Small intestine (tissue), 7 donors: ENCODE data around the gene KAT7. TPM values are rescaled to one million over a fixed set of nuclear protein-coding genes. Genes with fewer than 3 reads are reported as not detected.

Experiments used
- DNase-seq, 2 donors: peaks; one replicate each; pipeline versions ENCODE4 v3.0.0 to v3.0.0-alpha.2; 2013
- FAIRE-seq: peaks from 2 replicates; lab custom pipeline; 2012; peaks lifted over from hg19 to GRCh38; lab: Jason Lieb, UNC
- H3K27ac ChIP-seq, 3 donors: one replicate each; pipeline ENCODE4 v1.5.1; 2013; ENCODE audit warnings: low read length in 2 of 3, mild to moderate bottlenecking in 2 of 3, control low read depth in 1 of 3, inconsistent platforms in 1 of 3, low read depth in 1 of 3, moderate library complexity in 1 of 3
- H3K27me3 ChIP-seq, 3 donors: one replicate each; pipeline ENCODE4 v1.6.1; 2013; ENCODE audit warnings: low read length in 3 of 3, inconsistent platforms in 1 of 3; ENCODE audit not compliant: control insufficient read depth in 3 of 3, insufficient read depth in 3 of 3
- H3K36me3 ChIP-seq, 3 donors: one replicate each; pipeline ENCODE4 v1.6.1; 2013; ENCODE audit warnings: low read length in 3 of 3, inconsistent platforms in 1 of 3, low read depth in 1 of 3, mild to moderate bottlenecking in 1 of 3, moderate library complexity in 1 of 3; ENCODE audit not compliant: control insufficient read depth in 3 of 3, insufficient read depth in 2 of 3
- H3K4me1 ChIP-seq, 3 donors: one replicate each; pipeline ENCODE4 v1.6.1; 2013; ENCODE audit warnings: low read length in 2 of 3, inconsistent platforms in 1 of 3, low read depth in 1 of 3, mild to moderate bottlenecking in 1 of 3, moderate library complexity in 1 of 3; ENCODE audit not compliant: control insufficient read depth in 3 of 3, insufficient read depth in 2 of 3
- H3K4me3 ChIP-seq, 3 donors: one replicate each; pipeline ENCODE4 v1.5.1; 2013; ENCODE audit warnings: low read length in 3 of 3, control low read depth in 1 of 3, inconsistent platforms in 1 of 3, low read depth in 1 of 3, mild to moderate bottlenecking in 1 of 3, moderate library complexity in 1 of 3
- H3K9me3 ChIP-seq, 2 donors: one replicate each; pipeline ENCODE4 v1.6.1; 2013; ENCODE audit warnings: low read depth in 1 of 2, low read length in 1 of 2; ENCODE audit not compliant: control insufficient read depth in 2 of 2, insufficient read depth in 1 of 2
- WGBS, 3 donors: extraction: QIAGEN DNeasy Blood & Tissue Kit; methylation state at CpG; one replicate each; pipeline ENCODE4 v1.1.7; 2013; 5-methylcytosine and 5-hydroxymethylcytosine counted together
- polyA plus RNA-seq, 4 donors: library from polyadenylated mRNA; stranded (reverse) in 3 of 4; unstranded in 1 of 4; fragments of 200-250 nt in 3 of 4; fragments of 120-200 nt in 1 of 4; gene quantifications; one replicate each; pipeline versions ENCODE4 v1.2.1 to v1.2.3, GENCODE V29; 2013
- donor health status: healthy with polysubstance abuse.
- donor health status: control.
- donor health status: control.
- donor health status: Bipolar disorder and iron deficiency.
- donor health status: healthy.

The KAT7 gene
- polyA plus RNA-seq, 4 donors, result 5.7 to 31.4 (median 9.2) TPM

DNA sequence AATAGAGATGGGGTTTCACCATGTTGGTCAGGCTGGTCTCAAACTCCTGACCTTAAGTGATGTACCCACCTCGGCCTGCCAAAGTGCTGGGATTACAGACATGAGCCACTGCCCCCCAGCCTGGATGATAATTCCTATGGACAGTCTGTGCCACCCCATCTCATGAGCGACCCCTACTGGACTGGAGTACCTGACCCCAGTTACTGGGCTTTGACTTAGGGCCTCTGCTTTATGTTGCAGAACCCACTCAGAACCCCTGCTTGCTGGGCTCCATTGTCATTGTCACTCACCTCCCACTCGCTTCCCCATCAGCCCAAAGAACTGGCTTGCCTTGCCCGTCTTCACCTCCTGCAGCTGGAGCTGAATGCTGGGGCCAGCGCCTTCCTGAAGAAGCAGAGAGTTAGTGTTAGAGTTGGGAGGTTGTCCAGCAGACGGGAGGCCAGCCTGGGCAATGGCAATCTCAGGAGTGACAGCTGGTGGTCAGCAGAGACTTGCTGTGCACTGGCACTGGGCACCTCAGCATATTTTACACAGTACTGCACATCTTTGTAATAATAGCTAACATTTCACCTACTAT is 55.4 kb downstream of the KAT7 start:
- Histone ChIP-seq H3K36me3 (peaks cover 0 to 26% (median 0%) of the 10 kb centered on the region in 3 donors), H3K27me3 (no peaks in the 10 kb centered on the region), H3K4me1 (no peaks in the 10 kb centered on the region), H3K27ac (no peak overlapping the region), H3K9me3 (no peaks in the 10 kb centered on the region), H3K4me3 (no peak overlapping the region)
- WGBS, 3 donors, result 81 to 92% (median 88%) methylated on average over 6 of the region's 6 CpGs
- DNase-seq (no peak), FAIRE-seq (no peak)

GRCh38 chr17:49845321-49845720 is 56.8 kb downstream of the KAT7 start:
- peak overlapping the region in 2 of 3 donors; percentile 28 to 57 for H3K27ac ChIP-seq
- H3K27me3 ChIP-seq, result peaks cover 0 to 10% (median 0%) of the 10 kb centered on the region in 3 donors
- H3K9me3 ChIP-seq, result no peaks in the 10 kb centered on the region
- no peaks in the 10 kb centered on the region for H3K4me1 ChIP-seq
- DNase-seq (no peak), FAIRE-seq (no peak)
- H3K36me3 ChIP-seq, result peaks cover 0 to 26% (median 0%) of the 10 kb centered on the region in 3 donors
- WGBS, 3 donors, result 55 to 87% (median 65%) methylated on average over 3 of the region's 3 CpGs
- H3K4me3 ChIP-seq, result no peak overlapping the region

DNA sequence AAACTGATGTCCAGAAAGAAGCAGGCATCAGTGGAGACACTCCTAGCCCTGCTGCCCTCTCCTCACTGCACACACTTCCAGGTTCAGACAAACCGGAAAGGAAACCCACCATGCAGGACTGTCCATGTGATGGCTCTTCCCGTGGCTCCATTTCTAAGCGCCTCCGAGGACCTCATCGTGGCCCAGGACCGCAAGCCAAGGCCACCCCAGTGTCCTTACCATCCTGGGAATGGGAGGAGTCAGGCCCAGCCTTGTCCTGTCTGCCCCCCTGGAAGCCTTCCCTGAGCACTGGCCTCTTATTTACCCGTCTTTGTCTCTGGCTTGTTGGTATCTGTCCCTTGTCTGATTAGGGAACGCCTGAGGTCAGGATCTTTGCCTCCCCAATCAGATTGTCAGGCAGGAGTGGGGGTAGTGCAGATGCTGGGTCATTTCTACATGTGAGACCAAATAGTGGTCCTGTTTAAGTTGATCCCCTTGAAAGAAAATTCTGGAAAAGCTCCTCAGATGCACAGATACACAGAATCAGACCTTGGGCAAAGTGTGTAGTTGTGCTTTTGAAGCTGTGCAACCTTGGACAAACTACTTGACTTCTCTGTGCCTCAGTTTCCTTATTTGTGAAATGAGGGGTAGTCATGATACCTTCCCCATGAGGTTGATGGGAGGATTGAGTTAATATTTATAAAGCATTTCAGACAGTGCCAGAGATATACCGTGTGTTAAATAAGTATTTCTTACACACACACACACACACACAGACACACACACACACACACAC is 58.6 kb downstream of the KAT7 start:
- H3K4me3 ChIP-seq, result no peak overlapping the region
- H3K27ac ChIP-seq, result no peak overlapping the region
- H3K36me3 ChIP-seq, result peaks cover 0 to 26% (median 0%) of the 10 kb centered on the region in 3 donors
- H3K4me1 ChIP-seq, result peaks cover 0 to 12% (median 0%) of the 10 kb centered on the region in 3 donors
- WGBS, 3 donors, result 74 to 83% (median 74%) methylated on average over 9 of the region's 9 CpGs
- FAIRE-seq (no peak), DNase-seq (no peak)
- H3K27me3 ChIP-seq, result peaks cover 0 to 25% (median 0%) of the 10 kb centered on the region in 3 donors
- H3K9me3 ChIP-seq, result no peaks in the 10 kb centered on the region

DNA sequence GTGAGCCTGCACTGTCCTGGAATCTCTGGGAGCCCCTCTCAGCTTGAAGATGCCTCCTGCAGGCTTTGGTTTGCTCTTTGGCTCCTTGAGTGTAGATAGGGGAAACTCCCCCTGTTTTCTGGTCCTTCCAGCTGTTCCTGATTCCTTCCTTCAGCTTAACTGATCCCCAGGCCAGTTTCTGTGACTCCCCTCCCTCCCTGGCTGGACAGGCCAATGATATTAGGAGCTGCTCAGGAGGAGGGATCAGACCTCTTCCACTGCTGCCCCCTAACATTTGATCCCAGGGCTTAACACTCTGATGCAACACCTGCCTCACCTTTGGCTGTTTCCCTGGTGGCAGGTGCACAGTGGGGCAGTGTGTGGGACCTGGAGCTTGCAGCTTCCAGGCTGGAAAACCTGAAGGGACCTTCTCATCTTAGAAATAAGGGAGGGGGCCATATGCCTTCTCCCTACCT is 59.6 kb downstream of the KAT7 start, which contains the start of gene TAC4:
Gene TAC4 (minus strand): TSS at position 51 of the 455 bp plus-strand sequence. CDS start 52 bp downstream, outside the sequence.
- DNase-seq (no peak), FAIRE-seq (no peak)
- Histone ChIP-seq H3K4me1 (peaks cover 0 to 13% (median 0%) of the 10 kb centered on the region in 3 donors), H3K36me3 (peaks cover 0 to 26% (median 0%) of the 10 kb centered on the region in 3 donors), H3K27me3 (peaks cover 0 to 32% (median 0%) of the 10 kb centered on the region in 3 donors), H3K27ac (no peak within 1 kb of the TSS), H3K9me3 (no peaks in the 10 kb centered on the region), H3K4me3 (no peak within 1 kb of the TSS)

- 84 to 88% (median 85%) methylated on average over 5 of the region's 5 CpGs for WGBS, 3 donors
- DNase-seq (no peak), FAIRE-seq (no peak)
- H3K27ac ChIP-seq, result no peak overlapping the region
- peaks cover 0 to 38% (median 0%) of the 10 kb centered on the region in 3 donors for H3K27me3 ChIP-seq
- no peak overlapping the region for H3K4me3 ChIP-seq
- no peaks in the 10 kb centered on the region for H3K9me3 ChIP-seq
- H3K36me3 ChIP-seq, result peaks cover 0 to 23% (median 0%) of the 10 kb centered on the region in 3 donors
- H3K4me1 ChIP-seq, result peaks cover 0 to 13% (median 0%) of the 10 kb centered on the region in 3 donors
Observed at GRCh38 chr17:49848739-49849138, 60.3 kb downstream of the KAT7 start.

GRCh38 chr17:49850218-49850610 is 61.7 kb downstream of the KAT7 start:
- H3K4me1 ChIP-seq, result peaks cover 0 to 13% (median 0%) of the 10 kb centered on the region in 3 donors
- no peak for FAIRE-seq
- WGBS, 3 donors, result 79 to 89% (median 88%) methylated on average over 5 of the region's 5 CpGs

GRCh38 chr17:49850772-49851386 is 62.4 kb downstream of the KAT7 start:
- Histone ChIP-seq H3K9me3 (no peaks in the 10 kb centered on the region), H3K36me3 (peaks cover 0 to 15% (median 0%) of the 10 kb centered on the region in 3 donors), H3K4me1 (peaks cover 0 to 13% (median 0%) of the 10 kb centered on the region in 3 donors), H3K27me3 (peaks cover 0 to 39% (median 0%) of the 10 kb centered on the region in 3 donors), H3K27ac (no peak overlapping the region), H3K4me3 (peak overlapping the region; percentile 10 to 54 (median 44))
- WGBS, 3 donors, result 3 to 5% (median 5%) methylated on average over 52 to 61 of the region's 61 CpGs
- FAIRE-seq (no peak), DNase-seq (no peak)

More at GRCh38 chr17:49850218-49850610, 61.7 kb downstream of the KAT7 start:
- peaks cover 0 to 15% (median 0%) of the 10 kb centered on the region in 3 donors for H3K36me3 ChIP-seq
- no peak overlapping the region for H3K4me3 ChIP-seq
- no peak overlapping the region for H3K27ac ChIP-seq
- peaks cover 0 to 39% (median 0%) of the 10 kb centered on the region in 3 donors for H3K27me3 ChIP-seq
- no peak for DNase-seq
- no peaks in the 10 kb centered on the region for H3K9me3 ChIP-seq
